Esophagus squamous epithelium (tissue), 4 donors: Measurements from ENCODE around the gene MCU.

Experiments
- POLR2A ChIP-seq, 4 donors: fragments of 450-650 bp; IDR thresholded peaks; one replicate each; pipeline ENCODE4 v1.6.1; 2017; ENCODE audit warnings: antibody characterized with exemption in 4 of 4, mild to moderate bottlenecking in 4 of 4, moderate library complexity in 3 of 4
- TF ChIP-seq, protein P1 (sequence below), 6 experiments: fragments of 450-650 bp in 4 of 6; fragments of 200-600 bp in 2 of 6; sonication (generic) in 2 of 6; IDR thresholded peaks; one replicate each; pipeline ENCODE4 v1.5.1; 2016 to 2019; ENCODE audit warnings: antibody characterized with exemption in 6 of 6, mild to moderate bottlenecking in 4 of 6, moderate library complexity in 4 of 6

DNA sequence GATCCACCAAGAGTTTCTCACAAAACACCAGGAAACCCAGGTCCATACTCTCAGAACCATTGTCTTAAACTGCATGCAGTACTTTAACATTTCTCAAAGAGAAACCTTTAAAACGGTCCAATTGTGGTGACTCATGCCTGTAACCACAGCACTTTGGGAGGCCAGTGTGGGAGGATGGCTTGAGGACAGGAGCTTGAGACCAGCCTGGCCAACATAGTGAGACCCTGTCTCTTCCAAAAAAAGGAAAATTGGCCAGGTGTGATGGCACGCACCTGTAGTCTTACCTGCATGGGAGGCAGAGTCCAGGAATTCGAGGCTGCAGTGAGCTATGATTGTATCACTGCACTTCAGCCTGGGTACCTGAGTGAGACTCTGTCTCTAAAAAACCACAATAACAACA is 104.1 kb downstream of the MCU start:
- TF ChIP-seq, protein P1, sequence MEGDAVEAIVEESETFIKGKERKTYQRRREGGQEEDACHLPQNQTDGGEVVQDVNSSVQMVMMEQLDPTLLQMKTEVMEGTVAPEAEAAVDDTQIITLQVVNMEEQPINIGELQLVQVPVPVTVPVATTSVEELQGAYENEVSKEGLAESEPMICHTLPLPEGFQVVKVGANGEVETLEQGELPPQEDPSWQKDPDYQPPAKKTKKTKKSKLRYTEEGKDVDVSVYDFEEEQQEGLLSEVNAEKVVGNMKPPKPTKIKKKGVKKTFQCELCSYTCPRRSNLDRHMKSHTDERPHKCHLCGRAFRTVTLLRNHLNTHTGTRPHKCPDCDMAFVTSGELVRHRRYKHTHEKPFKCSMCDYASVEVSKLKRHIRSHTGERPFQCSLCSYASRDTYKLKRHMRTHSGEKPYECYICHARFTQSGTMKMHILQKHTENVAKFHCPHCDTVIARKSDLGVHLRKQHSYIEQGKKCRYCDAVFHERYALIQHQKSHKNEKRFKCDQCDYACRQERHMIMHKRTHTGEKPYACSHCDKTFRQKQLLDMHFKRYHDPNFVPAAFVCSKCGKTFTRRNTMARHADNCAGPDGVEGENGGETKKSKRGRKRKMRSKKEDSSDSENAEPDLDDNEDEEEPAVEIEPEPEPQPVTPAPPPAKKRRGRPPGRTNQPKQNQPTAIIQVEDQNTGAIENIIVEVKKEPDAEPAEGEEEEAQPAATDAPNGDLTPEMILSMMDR (IDR thresholded peaks at IDR 0.05) = no peak
- no peak for TF ChIP-seq POLR2A (IDR thresholded peaks at IDR 0.05)
